PFSK-1 (cell line): ENCODE data around the gene RAB40A.

Source experiments
- FOXP2 ChIP-seq: optimal IDR thresholded peaks from 2 replicates; pipeline ENCODE3; 2011; ENCODE audit warnings: borderline replicate concordance, control low read depth, inconsistent platforms; ENCODE audit not compliant: insufficient read depth; ENCODE audit errors: extremely low read length, extremely low read depth
- POLR2AphosphoS5 ChIP-seq: IDR thresholded peaks from 2 replicates; pipeline ENCODE4 v1.6.1; 2012; ENCODE audit warnings: low read depth, mild to moderate bottlenecking, control low read depth, low read length, moderate library complexity
- SIN3A ChIP-seq: IDR thresholded peaks from 2 replicates; pipeline ENCODE4 v1.6.1; 2012; ENCODE audit warnings: mild to moderate bottlenecking, low read length, moderate library complexity, borderline replicate concordance; ENCODE audit not compliant: insufficient read depth
- TAF1 ChIP-seq: IDR thresholded peaks from 2 replicates; pipeline ENCODE4 v1.6.1; 2012; ENCODE audit warnings: low read length, control low read depth, borderline replicate concordance; ENCODE audit not compliant: insufficient read depth
- TF ChIP-seq, protein P1 (sequence below), 2 experiments: IDR thresholded peaks; 2 replicates each; pipeline versions ENCODE4 v1.6.1 to v1.8.0; 2011 to 2012; ENCODE audit warnings: low read depth in 2 of 2, low read length in 2 of 2, control low read depth in 1 of 2, inconsistent platforms in 1 of 2, mild to moderate bottlenecking in 1 of 2, moderate library complexity in 1 of 2; ENCODE audit not compliant: insufficient read depth in 1 of 2

The RAB40A gene

DNA sequence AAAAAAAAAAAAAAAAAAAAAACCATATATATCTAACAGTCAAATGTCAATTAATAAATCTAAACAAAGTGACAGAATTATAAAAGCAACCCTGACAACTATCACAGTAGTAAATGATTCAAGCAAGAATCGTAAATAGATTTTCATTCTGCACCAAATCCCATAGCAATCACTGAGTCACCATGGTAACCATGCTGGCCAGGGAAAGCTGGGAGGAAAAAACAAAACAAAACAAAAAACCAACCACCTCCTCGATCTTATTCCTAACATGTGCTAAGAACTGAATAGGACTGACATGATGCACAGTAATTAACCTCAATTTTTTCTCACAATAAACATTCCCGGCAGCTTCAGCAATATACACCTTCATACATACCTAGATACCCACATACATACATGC is 30.6 kb upstream of the RAB40A start:
- no peak for TF ChIP-seq SIN3A

DNA sequence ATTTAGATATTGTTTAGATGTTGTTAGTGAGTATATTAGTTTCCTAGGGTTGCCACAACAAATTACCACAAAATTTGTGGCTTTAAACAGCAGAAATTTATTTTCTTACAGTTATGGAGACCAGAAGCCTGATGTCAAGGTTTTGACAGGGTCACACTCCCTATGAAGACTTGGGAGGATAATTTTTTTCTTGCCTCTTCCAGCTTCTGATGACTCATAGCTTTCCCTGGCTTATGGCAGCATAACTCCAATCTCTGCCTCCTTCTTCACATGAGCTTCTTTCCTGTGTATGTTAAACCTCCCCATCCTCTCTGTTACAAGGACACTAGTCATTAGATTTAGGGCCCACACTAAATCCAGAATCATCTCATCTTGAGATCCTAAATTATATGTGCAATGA is 20.9 kb upstream of the RAB40A start:
- no peak for TF ChIP-seq TAF1
- TF ChIP-seq FOXP2, result no peak
- TF ChIP-seq POLR2AphosphoS5, result no peak
- no peak for TF ChIP-seq SIN3A
- TF ChIP-seq, protein P1, sequence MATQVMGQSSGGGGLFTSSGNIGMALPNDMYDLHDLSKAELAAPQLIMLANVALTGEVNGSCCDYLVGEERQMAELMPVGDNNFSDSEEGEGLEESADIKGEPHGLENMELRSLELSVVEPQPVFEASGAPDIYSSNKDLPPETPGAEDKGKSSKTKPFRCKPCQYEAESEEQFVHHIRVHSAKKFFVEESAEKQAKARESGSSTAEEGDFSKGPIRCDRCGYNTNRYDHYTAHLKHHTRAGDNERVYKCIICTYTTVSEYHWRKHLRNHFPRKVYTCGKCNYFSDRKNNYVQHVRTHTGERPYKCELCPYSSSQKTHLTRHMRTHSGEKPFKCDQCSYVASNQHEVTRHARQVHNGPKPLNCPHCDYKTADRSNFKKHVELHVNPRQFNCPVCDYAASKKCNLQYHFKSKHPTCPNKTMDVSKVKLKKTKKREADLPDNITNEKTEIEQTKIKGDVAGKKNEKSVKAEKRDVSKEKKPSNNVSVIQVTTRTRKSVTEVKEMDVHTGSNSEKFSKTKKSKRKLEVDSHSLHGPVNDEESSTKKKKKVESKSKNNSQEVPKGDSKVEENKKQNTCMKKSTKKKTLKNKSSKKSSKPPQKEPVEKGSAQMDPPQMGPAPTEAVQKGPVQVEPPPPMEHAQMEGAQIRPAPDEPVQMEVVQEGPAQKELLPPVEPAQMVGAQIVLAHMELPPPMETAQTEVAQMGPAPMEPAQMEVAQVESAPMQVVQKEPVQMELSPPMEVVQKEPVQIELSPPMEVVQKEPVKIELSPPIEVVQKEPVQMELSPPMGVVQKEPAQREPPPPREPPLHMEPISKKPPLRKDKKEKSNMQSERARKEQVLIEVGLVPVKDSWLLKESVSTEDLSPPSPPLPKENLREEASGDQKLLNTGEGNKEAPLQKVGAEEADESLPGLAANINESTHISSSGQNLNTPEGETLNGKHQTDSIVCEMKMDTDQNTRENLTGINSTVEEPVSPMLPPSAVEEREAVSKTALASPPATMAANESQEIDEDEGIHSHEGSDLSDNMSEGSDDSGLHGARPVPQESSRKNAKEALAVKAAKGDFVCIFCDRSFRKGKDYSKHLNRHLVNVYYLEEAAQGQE (IDR thresholded peaks at IDR 0.05; ENCODE audit: insufficient read depth in 1 of 2, low read depth in 2 of 2, low read length in 2 of 2), result no peak

DNA sequence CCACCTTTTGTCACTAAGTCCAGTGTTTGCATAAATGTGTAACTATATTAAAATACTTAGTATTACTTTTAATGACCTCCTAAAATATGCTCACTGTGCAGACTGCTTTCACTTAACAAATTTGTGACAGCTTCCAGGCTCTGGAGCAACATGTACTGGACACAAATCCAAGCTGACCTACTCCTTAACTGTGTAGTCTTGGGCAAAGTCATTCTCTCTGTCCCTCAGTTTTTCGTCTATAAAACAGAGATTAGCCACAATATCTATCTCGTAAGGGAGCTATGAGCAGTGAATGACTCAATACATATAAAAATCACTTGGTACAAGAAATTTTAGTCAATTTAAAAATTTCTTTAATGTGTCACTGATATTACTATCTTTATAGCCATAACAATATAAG is 20.4 kb upstream of the RAB40A start:
- TF ChIP-seq, protein P1 (IDR thresholded peaks at IDR 0.05; ENCODE audit: insufficient read depth in 1 of 2, low read depth in 2 of 2, low read length in 2 of 2), result no peak
- TF ChIP-seq POLR2AphosphoS5 (no peak), SIN3A (no peak), TAF1 (no peak), FOXP2 (no peak)

DNA sequence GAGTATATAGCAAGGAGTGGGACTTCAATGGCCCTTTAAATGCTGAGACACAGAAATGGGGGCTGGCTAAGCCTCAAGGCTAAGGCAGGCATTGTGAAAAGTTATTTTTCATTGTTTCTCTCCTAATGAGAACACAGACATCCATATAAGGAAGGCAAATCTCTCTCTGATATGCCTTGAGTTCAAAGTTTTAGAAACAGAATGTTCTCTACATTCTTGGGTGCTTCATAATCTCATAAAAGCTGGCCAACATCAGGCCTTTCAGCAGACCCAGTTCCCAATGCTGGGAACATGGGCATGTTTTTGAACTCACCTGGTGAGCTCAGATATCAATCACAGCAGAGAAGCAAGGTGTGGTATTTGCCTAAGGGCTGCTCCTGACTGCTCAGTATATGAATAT is 19.4 kb upstream of the RAB40A start:
- TF ChIP-seq, protein P1 (IDR thresholded peaks at IDR 0.05; ENCODE audit: insufficient read depth in 1 of 2, low read depth in 2 of 2, low read length in 2 of 2), result no peak
- TF ChIP-seq POLR2AphosphoS5, result no peak
- no peak for TF ChIP-seq TAF1
- TF ChIP-seq SIN3A, result no peak
- no peak for TF ChIP-seq FOXP2

DNA sequence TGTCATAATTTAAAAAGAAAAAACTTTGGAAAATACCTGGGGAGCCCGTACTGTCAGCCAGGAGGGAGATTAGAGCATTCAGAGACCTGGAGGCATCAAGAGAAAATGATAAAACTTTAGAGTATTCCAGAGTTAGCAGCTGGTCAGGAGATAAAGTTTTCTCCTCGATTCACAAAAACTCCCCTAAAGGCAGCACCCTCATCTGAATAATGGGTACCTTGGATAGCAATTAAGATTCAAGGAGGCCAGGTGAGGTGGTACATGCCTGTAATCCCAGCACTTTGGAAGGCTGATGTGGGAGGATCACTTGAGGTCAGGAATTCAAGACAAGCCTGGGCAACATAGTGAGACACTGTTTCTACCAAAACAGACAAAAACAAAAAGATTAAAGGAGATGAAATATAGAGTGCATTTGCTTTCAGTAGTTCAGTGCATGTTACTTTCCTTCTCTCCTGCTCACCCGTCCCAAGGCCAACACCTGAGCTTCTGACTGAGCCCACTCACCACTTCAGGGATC is 18.6 kb upstream of the RAB40A start:
- TF ChIP-seq POLR2AphosphoS5 (no peak), TAF1 (no peak)
- TF ChIP-seq, protein P1 (IDR thresholded peaks at IDR 0.05; ENCODE audit: insufficient read depth in 1 of 2, low read depth in 2 of 2, low read length in 2 of 2), result no peak
